ENCODE results near the gene HDHD3.

HDHD3 gene

GRCh38 chr9:113340011-113340699 is 36.6 kb downstream of the HDHD3 start, which contains the start of gene WDR31:
TSS of gene WDR31 (minus strand) at chr9:113340275. CDS start at chr9:113332022, 8,253 bp downstream.
- Histone ChIP-seq H3K36me3 (ENCODE audit: control insufficient read depth, insufficient read depth, low read length) (no peaks in the 10 kb centered on the region), H3K27me3 (ENCODE audit: control insufficient read depth, insufficient read depth, low read length) (peaks cover 26% of the 10 kb centered on the region), H3K4me1 (ENCODE audit: control insufficient read depth, insufficient read depth, low read length) (peaks cover 3% of the 10 kb centered on the region), H3K9ac (ENCODE audit: low read depth, low read length) (peak within 1 kb of the TSS; percentile 73), H3K9me3 (ENCODE audit: control insufficient read depth, insufficient read depth, low read length) (no peaks in the 10 kb centered on the region), H3K4me3 (ENCODE audit: low read depth, low read length) (peak within 1 kb of the TSS; percentile 93)

GRCh38 chr9:113337714-113338113 is 39.1 kb downstream of the HDHD3 start:
- Histone ChIP-seq H3K4me1 (ENCODE audit: control insufficient read depth, insufficient read depth, low read length) (peaks cover 3% of the 10 kb centered on the region), H3K9ac (ENCODE audit: low read depth, low read length) (no peak overlapping the region), H3K9me3 (ENCODE audit: control insufficient read depth, insufficient read depth, low read length) (no peaks in the 10 kb centered on the region), H3K36me3 (ENCODE audit: control insufficient read depth, insufficient read depth, low read length) (no peaks in the 10 kb centered on the region), H3K4me3 (ENCODE audit: low read depth, low read length) (no peak overlapping the region), H3K27me3 (ENCODE audit: control insufficient read depth, insufficient read depth, low read length) (peaks cover 26% of the 10 kb centered on the region)

GRCh38 chr9:113331780-113332179 is 45.0 kb downstream of the HDHD3 start:
- H3K9me3 ChIP-seq (ENCODE audit: control insufficient read depth, insufficient read depth, low read length): no peaks in the 10 kb centered on the region
- H3K4me3 ChIP-seq (ENCODE audit: low read depth, low read length): no peak overlapping the region
- H3K9ac ChIP-seq (ENCODE audit: low read depth, low read length): no peak overlapping the region
- H3K4me1 ChIP-seq (ENCODE audit: control insufficient read depth, insufficient read depth, low read length): no peaks in the 10 kb centered on the region
- H3K36me3 ChIP-seq (ENCODE audit: control insufficient read depth, insufficient read depth, low read length): no peaks in the 10 kb centered on the region
- H3K27me3 ChIP-seq (ENCODE audit: control insufficient read depth, insufficient read depth, low read length): peaks cover 2% of the 10 kb centered on the region

- Histone ChIP-seq H3K9ac (ENCODE audit: low read depth, low read length) (no peak overlapping the region), H3K4me3 (ENCODE audit: low read depth, low read length) (no peak overlapping the region), H3K4me1 (ENCODE audit: control insufficient read depth, insufficient read depth, low read length) (no peaks in the 10 kb centered on the region), H3K9me3 (ENCODE audit: control insufficient read depth, insufficient read depth, low read length) (no peaks in the 10 kb centered on the region), H3K27me3 (ENCODE audit: control insufficient read depth, insufficient read depth, low read length) (no peaks in the 10 kb centered on the region), H3K36me3 (ENCODE audit: control insufficient read depth, insufficient read depth, low read length) (no peaks in the 10 kb centered on the region)
Measured at GRCh38 chr9:113328045-113328782, 48.6 kb downstream of the HDHD3 start.

- no peaks in the 10 kb centered on the region for H3K4me1 ChIP-seq (ENCODE audit: control insufficient read depth, insufficient read depth, low read length)
- H3K36me3 ChIP-seq (ENCODE audit: control insufficient read depth, insufficient read depth, low read length): no peaks in the 10 kb centered on the region
- no peaks in the 10 kb centered on the region for H3K27me3 ChIP-seq (ENCODE audit: control insufficient read depth, insufficient read depth, low read length)
- H3K9me3 ChIP-seq (ENCODE audit: control insufficient read depth, insufficient read depth, low read length): no peaks in the 10 kb centered on the region
- H3K9ac ChIP-seq (ENCODE audit: low read depth, low read length): no peak overlapping the region
- H3K4me3 ChIP-seq (ENCODE audit: low read depth, low read length): no peak overlapping the region
Measured at GRCh38 chr9:113326230-113326629, 50.6 kb downstream of the HDHD3 start.

All from iPS-15b (cell line).